HCT116 (cell line): ENCODE data around the gene TRMU.

Experiments
- CTCF ChIP-seq, 3 experiments: fragments of 200-600 bp in 1 of 3; sonication (generic) in 1 of 3; IDR thresholded peaks in 2 of 3; conservative IDR thresholded peaks in 1 of 3; 2 replicates each; pipeline ENCODE4 v1.5.1; 2012 to 2017; ENCODE audit warnings: low read depth in 2 of 3, low read length in 2 of 3, antibody characterized with exemption in 1 of 3, borderline replicate concordance in 1 of 3, control low read depth in 1 of 3, mild to moderate bottlenecking in 1 of 3, mixed read lengths in 1 of 3, mixed run types in 1 of 3, moderate library complexity in 1 of 3; ENCODE audit not compliant: insufficient read depth in 1 of 3
- ELF1 ChIP-seq: IDR thresholded peaks from 2 replicates; pipeline ENCODE4 v1.6.1; 2012; ENCODE audit warnings: low read depth, borderline replicate concordance
- EZH2 ChIP-seq: fragments of 200-600 bp; sonication (generic); IDR thresholded peaks from 2 replicates; pipeline ENCODE4 v1.6.1; 2017; ENCODE audit warnings: antibody characterized with exemption, mixed run types
- EZH2phosphoT487 ChIP-seq: fragments of 200-600 bp; IDR thresholded peaks from 2 replicates; pipeline ENCODE4 v1.6.1; 2018; ENCODE audit warnings: antibody characterized with exemption, borderline replicate concordance
- POLR2A ChIP-seq: IDR thresholded peaks from 2 replicates; pipeline ENCODE4 v1.7.0; 2011; ENCODE audit warnings: borderline replicate concordance; ENCODE audit not compliant: insufficient read depth, insufficient read length; ENCODE audit errors: extremely low read depth
- ZBTB33 ChIP-seq: IDR thresholded peaks from 2 replicates; pipeline ENCODE4 v1.6.1; 2011; ENCODE audit warnings: mild to moderate bottlenecking, low read length, moderate library complexity; ENCODE audit not compliant: insufficient replicate concordance; ENCODE audit errors: extremely low read depth
- ZNF274 ChIP-seq: fragments of 200-500 bp; sonication (Bioruptor generic); IDR thresholded peaks from 2 replicates; pipeline ENCODE4 v1.6.1; 2014; ENCODE audit warnings: mild to moderate bottlenecking, low read depth, low read length, inconsistent platforms

- TF ChIP-seq POLR2A (peak; percentile 66), ZNF274 (no peak), CTCF (IDR thresholded peaks at IDR 0.05 in 2 of 3, conservative IDR thresholded peaks at IDR 0.05 in 1 of 3; ENCODE audit: borderline replicate concordance in 1 of 3, insufficient read depth in 1 of 3, low read depth in 2 of 3, low read length in 2 of 3) (no peak), ELF1 (peak; percentile 73), ZBTB33 (peak; percentile 56), EZH2phosphoT487 (no peak), EZH2 (no peak)
These were observed at the start of gene TRMU for GRCh38 chr22:46335201-46336118.
